Activated CD8-positive, alpha-beta memory T cell treated with anti-CD3 and anti-CD28 coated beads, Interleukin-2, amount 50 U/mL, for 24 hours (primary cell): Measurements from ENCODE around the gene FBN1.

Experiments used
- DNase-seq: peaks from one replicate; pipeline ENCODE4 v3.0.0-alpha.2; 2020; ENCODE audit errors: extremely low read depth

The FBN1 gene

GRCh38 chr15:48580736-48581135 lies 64.8 kb downstream of the FBN1 start:
- no peak for DNase-seq

GRCh38 chr15:48579945-48580671 lies 65.4 kb downstream of the FBN1 start:
- DNase-seq = no peak

GRCh38 chr15:48578965-48579364 lies 66.5 kb downstream of the FBN1 start:
- no peak for DNase-seq

GRCh38 chr15:48577469-48577868 lies 68.0 kb downstream of the FBN1 start:
- DNase-seq = no peak

GRCh38 chr15:48574187-48574586 lies 71.3 kb downstream of the FBN1 start:
- no peak for DNase-seq

- no peak for DNase-seq
Observed at GRCh38 chr15:48573780-48574179, 71.7 kb downstream of the FBN1 start.

- no peak for DNase-seq
Observed at GRCh38 chr15:48572823-48573222, 72.7 kb downstream of the FBN1 start.

- no peak for DNase-seq
Observed at GRCh38 chr15:48571510-48571909, 74.0 kb downstream of the FBN1 start.

GRCh38 chr15:48570822-48571221 lies 74.7 kb downstream of the FBN1 start:
- no peak for DNase-seq

- no peak for DNase-seq
Observed at GRCh38 chr15:48569591-48570302, 75.8 kb downstream of the FBN1 start.

- no peak for DNase-seq
Observed at GRCh38 chr15:48566668-48567067, 78.8 kb downstream of the FBN1 start.

GRCh38 chr15:48565560-48566482 lies 79.7 kb downstream of the FBN1 start:
- DNase-seq = no peak

- DNase-seq = no peak
Observed at GRCh38 chr15:48564690-48565089, 80.8 kb downstream of the FBN1 start.

- no peak for DNase-seq
Observed at GRCh38 chr15:48563934-48564333, 81.6 kb downstream of the FBN1 start.

GRCh38 chr15:48560321-48561051 lies 85.0 kb downstream of the FBN1 start:
- DNase-seq = no peak

- no peak for DNase-seq
Observed at GRCh38 chr15:48559285-48559684, 86.2 kb downstream of the FBN1 start.

GRCh38 chr15:48558226-48558625 lies 87.3 kb downstream of the FBN1 start:
- no peak for DNase-seq

GRCh38 chr15:48557335-48557734 lies 88.2 kb downstream of the FBN1 start:
- DNase-seq = no peak

- DNase-seq = no peak
Observed at GRCh38 chr15:48556159-48556897, 89.2 kb downstream of the FBN1 start.

- DNase-seq = no peak
Observed at GRCh38 chr15:48555241-48555881, 90.1 kb downstream of the FBN1 start.
